Psoas muscle (tissue), 8 donors: ENCODE data around the gene TMEM132C. TPM values are rescaled to one million over a fixed set of nuclear protein-coding genes. Genes with fewer than 3 reads are reported as not detected.

Experiments used
- ATAC-seq, 4 donors: fragments of 200-7000 bp; cut with Tn5 transposase; one replicate each; pipeline ENCODE4 v1.9.1; 2020; ENCODE audit warnings: moderate library complexity in 3 of 4, mild to moderate bottlenecking in 2 of 4
- DNase-seq, 2 donors: peaks; one replicate each; pipeline ENCODE4 v3.0.0-alpha.2; 2020
- H3K27ac ChIP-seq: fragments of 200-600 bp; one replicate; pipeline ENCODE4 v1.8.0; 2022
- H3K27me3 ChIP-seq, 3 donors: fragments of 200-600 bp in 1 of 3; one replicate each; pipeline versions ENCODE4 v1.6.1 to v1.8.0; 2013 to 2022; ENCODE audit warnings: low read length in 2 of 3, mild to moderate bottlenecking in 2 of 3, moderate library complexity in 1 of 3; ENCODE audit not compliant: insufficient read depth in 3 of 3
- H3K36me3 ChIP-seq, 2 donors: fragments of 200-600 bp in 1 of 2; one replicate each; pipeline versions ENCODE4 v1.6.1 to v1.8.0; 2013 to 2022; ENCODE audit warnings: low read depth in 1 of 2, mild to moderate bottlenecking in 1 of 2, moderate library complexity in 1 of 2; ENCODE audit not compliant: insufficient read depth in 1 of 2
- H3K4me1 ChIP-seq: fragments of 200-600 bp; one replicate; pipeline ENCODE4 v1.8.0; 2022
- H3K4me3 ChIP-seq: fragments of 200-600 bp; one replicate; pipeline ENCODE4 v1.8.0; 2022; ENCODE audit warnings: mild to moderate bottlenecking
- H3K9me3 ChIP-seq: fragments of 200-600 bp; one replicate; pipeline ENCODE4 v1.8.0; 2022
- CTCF ChIP-seq: fragments of 200-600 bp; IDR thresholded peaks from one replicate; pipeline ENCODE4 v1.8.0; 2022; ENCODE audit warnings: antibody characterized with exemption
- WGBS, 3 donors: extraction: QIAGEN DNeasy Blood & Tissue Kit; methylation state at CpG; one replicate each; pipeline versions ENCODE4 v1.1.6 to v1.1.7; 2013; 5-methylcytosine and 5-hydroxymethylcytosine counted together
- intact Hi-C, 2 donors: fragments of 100-400 bp; cut with DNase I; formaldehyde crosslinking; loops; one replicate each; pipeline versions ENCODE4 v1.11.0 to v1.14.2; 2022
- polyA plus RNA-seq, 3 donors: library from polyadenylated mRNA; stranded (reverse); fragments of 200-250 nt; gene quantifications; one replicate each; pipeline ENCODE4 v1.2.3, GENCODE V29; 2013
- total RNA-seq, 4 donors: library from RNA; stranded (reverse); fragmentation: NEBNext Ultra II Directional in 2 of 4; extraction: Animal tissue kit (Norgen Biotek cat#: 25700) in 2 of 4; gene quantifications; one replicate each; pipeline versions ENCODE4 v1.2.1 to v1.2.4, GENCODE V29; 2021 to 2023
- donor health status: healthy with polysubstance abuse.
- donor health status: DM: no; HTN: no; CAD: no; lungs with moderate emphysema.
- donor health status: Bipolar disorder and iron deficiency.
- donor health status: healthy.
- donor health status: DM: yes; HTN: yes; CAD: no.
- donor health status: DM: no; HTN: no; CAD: no.
- donor health status: DM: no; HTN: no; CAD: no.
- donor health status: DM: yes; HTN: yes; CAD: no.

The TMEM132C gene
- total and polyA plus RNA-seq, 7 donors: 0.16 to 0.77 (median 0.47) TPM

GRCh38 chr12:128734371-128734770 lies 467.4 kb downstream of the TMEM132C start:
- 43 to 52% (median 47%) methylated on average over 5 of the region's 5 CpGs for WGBS, 3 donors
- intact Hi-C loops: no loop called here

GRCh38 chr12:128737292-128737966 lies 470.5 kb downstream of the TMEM132C start:
- peaks cover 0 to 10% (median 2%) of the 10 kb centered on the region in 3 donors for H3K27me3 ChIP-seq
- TF ChIP-seq CTCF: no peak
- H3K4me1 ChIP-seq: no peaks in the 10 kb centered on the region
- intact Hi-C loops: no loop called here
- no peak overlapping the region for H3K27ac ChIP-seq
- no peak overlapping the region for H3K4me3 ChIP-seq
- H3K36me3 ChIP-seq: no peaks in the 10 kb centered on the region
- ATAC-seq (no peak), DNase-seq (no peak)
- WGBS, 3 donors: 74 to 79% (median 75%) methylated on average over 3 of the region's 3 CpGs
- H3K9me3 ChIP-seq: no peaks in the 10 kb centered on the region

More at GRCh38 chr12:128734371-128734770, 467.4 kb downstream of the TMEM132C start:
- no peaks in the 10 kb centered on the region for H3K36me3 ChIP-seq
- no peaks in the 10 kb centered on the region for H3K4me1 ChIP-seq
- H3K9me3 ChIP-seq: no peaks in the 10 kb centered on the region
- H3K27ac ChIP-seq: no peak overlapping the region
- H3K27me3 ChIP-seq: peaks cover 0 to 10% (median 2%) of the 10 kb centered on the region in 3 donors
- ATAC-seq (no peak), DNase-seq (no peak)
- no peak overlapping the region for H3K4me3 ChIP-seq
- TF ChIP-seq CTCF: no peak

GRCh38 chr12:128743916-128744315 lies 476.9 kb downstream of the TMEM132C start:
- 63 to 71% (median 66%) methylated on average over 7 of the region's 7 CpGs for WGBS, 3 donors
- ATAC-seq (no peak), DNase-seq (no peak)
- Histone ChIP-seq H3K4me3 (no peak overlapping the region), H3K27me3 (peaks cover 0 to 8% (median 1%) of the 10 kb centered on the region in 3 donors), H3K36me3 (no peaks in the 10 kb centered on the region), H3K27ac (no peak overlapping the region), H3K9me3 (no peaks in the 10 kb centered on the region), H3K4me1 (no peaks in the 10 kb centered on the region)
- intact Hi-C loops: no loop called here
- TF ChIP-seq CTCF: no peak

GRCh38 chr12:128745772-128746689 lies 479.1 kb downstream of the TMEM132C start:
- H3K36me3 ChIP-seq: no peaks in the 10 kb centered on the region
- intact Hi-C loops: no loop called here
- no peak for TF ChIP-seq CTCF
- H3K27me3 ChIP-seq: peaks cover 0 to 8% (median 1%) of the 10 kb centered on the region in 3 donors
- ATAC-seq (no peak), DNase-seq (no peak)
- 69 to 76% (median 73%) methylated on average over 11 of the region's 11 CpGs for WGBS, 3 donors
- H3K27ac ChIP-seq: no peak overlapping the region
- H3K4me3 ChIP-seq: no peak overlapping the region
- no peaks in the 10 kb centered on the region for H3K4me1 ChIP-seq
- H3K9me3 ChIP-seq: no peaks in the 10 kb centered on the region
